ENCODE data around the gene TPST1. TPM values are rescaled to one million over a fixed set of nuclear protein-coding genes. Genes with fewer than 3 reads are reported as not detected.

TPST1 gene
- total and polyA plus RNA-seq, 12 donors: 2.0 to 7.3 (median 4.7) TPM

DNA sequence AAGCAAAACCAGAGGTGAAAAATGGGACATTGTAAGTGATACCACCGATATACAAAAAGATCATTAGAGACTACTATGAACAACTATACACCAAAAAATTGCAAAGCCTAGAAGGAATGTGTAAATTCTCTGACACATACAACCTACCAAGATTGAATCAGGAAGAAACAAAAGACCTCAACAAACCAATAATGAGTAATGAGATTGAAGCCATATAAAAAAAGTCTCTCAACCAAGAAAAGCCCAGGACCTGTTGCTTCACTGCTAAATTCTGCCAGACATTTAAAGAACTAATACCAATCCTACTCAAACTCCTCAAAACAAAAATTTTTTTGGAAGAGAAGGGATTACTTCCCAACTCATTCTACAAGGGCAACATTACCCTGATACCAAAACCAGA, 134.0 kb downstream of the TPST1 start:
- H3K4me1 ChIP-seq: no peaks in the 10 kb centered on the region
- no peak overlapping the region for H3K4me3 ChIP-seq
- no peak for ATAC-seq
- H3K9me3 ChIP-seq: peaks cover 0 to 36% (median 8%) of the 10 kb centered on the region in 11 donors
- TF ChIP-seq, protein P1, sequence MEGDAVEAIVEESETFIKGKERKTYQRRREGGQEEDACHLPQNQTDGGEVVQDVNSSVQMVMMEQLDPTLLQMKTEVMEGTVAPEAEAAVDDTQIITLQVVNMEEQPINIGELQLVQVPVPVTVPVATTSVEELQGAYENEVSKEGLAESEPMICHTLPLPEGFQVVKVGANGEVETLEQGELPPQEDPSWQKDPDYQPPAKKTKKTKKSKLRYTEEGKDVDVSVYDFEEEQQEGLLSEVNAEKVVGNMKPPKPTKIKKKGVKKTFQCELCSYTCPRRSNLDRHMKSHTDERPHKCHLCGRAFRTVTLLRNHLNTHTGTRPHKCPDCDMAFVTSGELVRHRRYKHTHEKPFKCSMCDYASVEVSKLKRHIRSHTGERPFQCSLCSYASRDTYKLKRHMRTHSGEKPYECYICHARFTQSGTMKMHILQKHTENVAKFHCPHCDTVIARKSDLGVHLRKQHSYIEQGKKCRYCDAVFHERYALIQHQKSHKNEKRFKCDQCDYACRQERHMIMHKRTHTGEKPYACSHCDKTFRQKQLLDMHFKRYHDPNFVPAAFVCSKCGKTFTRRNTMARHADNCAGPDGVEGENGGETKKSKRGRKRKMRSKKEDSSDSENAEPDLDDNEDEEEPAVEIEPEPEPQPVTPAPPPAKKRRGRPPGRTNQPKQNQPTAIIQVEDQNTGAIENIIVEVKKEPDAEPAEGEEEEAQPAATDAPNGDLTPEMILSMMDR (IDR thresholded peaks at IDR 0.05): no peak
- no peaks in the 10 kb centered on the region for H3K36me3 ChIP-seq
- no peaks in the 10 kb centered on the region for H3K27me3 ChIP-seq
- 97 to 100% methylated on average over 1 of the region's 1 CpG for WGBS, 2 donors
- DNase-seq: no peak
- H3K27ac ChIP-seq: no peak overlapping the region
- intact Hi-C loops (cut with DNase I): no loop called here

GRCh38 chr7:66344166-66344565, 139.0 kb downstream of the TPST1 start:
- peaks cover 0 to 13% (median 5%) of the 10 kb centered on the region in 9 donors for H3K4me1 ChIP-seq
- ATAC-seq: no peak
- no peak overlapping the region for H3K27ac ChIP-seq
- TF ChIP-seq, protein P1 (IDR thresholded peaks at IDR 0.05): no peak
- H3K4me3 ChIP-seq: no peak overlapping the region
- 98 to 100% methylated on average over 1 of the region's 1 CpG for WGBS, 2 donors
- intact Hi-C loops (cut with DNase I): loop anchor here in 1 of 10 donors (10.0 kb wide), 1 partner anchor 139 kb away; the partner anchor contains the start of gene TPST1
- DNase-seq: no peak
- H3K27me3 ChIP-seq: no peaks in the 10 kb centered on the region
- H3K36me3 ChIP-seq: no peaks in the 10 kb centered on the region
- peaks cover 0 to 19% (median 0%) of the 10 kb centered on the region in 11 donors for H3K9me3 ChIP-seq

DNA sequence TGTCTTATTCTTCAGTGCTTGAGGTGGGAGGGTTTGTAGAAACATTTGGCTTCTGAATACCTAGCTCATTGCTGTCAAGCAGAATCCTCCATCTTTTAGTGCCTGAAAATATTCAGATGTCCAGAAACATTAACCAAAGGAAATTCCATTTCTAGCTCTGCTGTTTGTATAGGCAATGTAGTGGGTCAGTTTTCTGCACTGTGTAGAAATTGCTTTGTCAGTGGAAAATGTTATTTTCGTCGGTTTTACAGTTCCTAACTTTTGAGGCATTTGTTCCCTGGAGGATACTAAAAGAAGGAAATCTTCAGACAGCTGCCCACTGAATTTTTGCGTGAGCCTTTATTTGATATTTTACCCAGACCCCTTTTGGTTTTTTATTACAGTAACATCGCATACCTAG, 143.4 kb downstream of the TPST1 start:
- 33 to 38% methylated on average over 4 of the region's 4 CpGs for WGBS, 2 donors
- Histone ChIP-seq H3K36me3 (no peaks in the 10 kb centered on the region), H3K27me3 (no peaks in the 10 kb centered on the region), H3K4me3 (no peak overlapping the region), H3K27ac (peak overlapping the region in 1 of 10 donors; percentile 6), H3K9me3 (peaks cover 0 to 8% (median 0%) of the 10 kb centered on the region in 11 donors), H3K4me1 (peaks cover 0 to 22% (median 5%) of the 10 kb centered on the region in 9 donors)
- DNase-seq: no peak
- peak in 5 of 8 donors; percentile 39 to 63 (median 53) for ATAC-seq
- TF ChIP-seq, protein P1 (IDR thresholded peaks at IDR 0.05): no peak
- intact Hi-C loops (cut with DNase I): loop anchor here in 1 of 10 donors (10.0 kb wide), 1 partner anchor 144 kb away; the partner anchor contains the start of gene TPST1

DNA sequence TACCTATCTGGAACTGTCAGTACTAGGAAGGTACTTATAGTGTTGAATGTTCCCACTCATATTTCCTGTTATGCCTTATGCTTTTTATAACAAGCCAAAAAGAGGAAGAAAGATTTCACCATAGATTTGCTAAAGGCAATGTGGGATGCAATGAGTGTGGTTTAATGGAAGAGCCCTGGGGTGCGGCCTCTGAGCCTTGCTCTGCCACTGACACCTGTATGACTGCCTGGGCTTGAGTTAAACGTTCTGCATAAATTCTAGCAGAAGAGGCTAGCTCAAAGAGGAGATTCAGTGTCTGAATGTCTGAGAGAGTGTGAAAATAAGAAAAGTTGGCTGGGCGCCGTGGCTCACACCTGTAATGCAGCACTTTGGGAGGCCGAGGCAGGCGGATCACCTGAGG, 143.8 kb downstream of the TPST1 start:
- H3K27ac ChIP-seq: peak overlapping the region in 1 of 10 donors; percentile 6
- intact Hi-C loops (cut with DNase I): loop anchor here in 1 of 10 donors (10.0 kb wide), 1 partner anchor 144 kb away; the partner anchor contains the start of gene TPST1

More for the DNA sequence above, 143.8 kb downstream of the TPST1 start:
- Histone ChIP-seq H3K4me1 (peaks cover 0 to 22% (median 5%) of the 10 kb centered on the region in 9 donors), H3K36me3 (peaks cover 0 to 3% (median 0%) of the 10 kb centered on the region in 9 donors), H3K9me3 (peaks cover 0 to 8% (median 0%) of the 10 kb centered on the region in 11 donors), H3K4me3 (no peak overlapping the region), H3K27me3 (no peaks in the 10 kb centered on the region)
- ATAC-seq (peak in 6 of 8 donors; percentile 26 to 78 (median 41)), DNase-seq (no peak)
- 85 to 87% methylated on average over 6 of the region's 6 CpGs for WGBS, 2 donors
- TF ChIP-seq, protein P1 (IDR thresholded peaks at IDR 0.05): no peak
